ENCODE data around the gene TESMIN. TPM values are rescaled to one million over a fixed set of nuclear protein-coding genes. Genes with fewer than 3 reads are reported as not detected.
A peak's percentile ranks its signal among the peaks of the same experiment; 100 is the strongest.

The TESMIN gene
- total RNA-seq, 1 donor from 2014 or later, result 2.4 TPM

DNA sequence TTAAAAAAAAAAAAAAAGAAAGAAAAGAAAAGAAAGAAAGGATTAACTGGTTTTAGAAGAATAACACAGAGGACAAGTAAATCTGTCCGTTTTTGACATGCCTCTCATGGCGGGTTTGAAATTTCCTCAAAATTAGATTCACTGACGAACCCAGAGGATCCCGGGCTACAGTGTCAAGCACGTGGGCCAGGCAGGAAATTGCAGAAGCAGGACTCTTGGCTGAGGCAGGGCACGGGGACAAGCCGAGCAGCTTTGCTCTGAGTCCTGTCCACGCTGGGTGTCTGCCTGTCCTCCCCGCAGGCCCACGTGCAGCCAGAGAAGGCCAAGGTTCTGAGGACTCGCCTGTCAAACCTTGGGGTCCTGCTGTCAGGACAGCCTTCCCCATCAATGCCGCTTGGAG lies 42.3 kb downstream of the TESMIN start:
- DNase-seq, result no peak

DNA sequence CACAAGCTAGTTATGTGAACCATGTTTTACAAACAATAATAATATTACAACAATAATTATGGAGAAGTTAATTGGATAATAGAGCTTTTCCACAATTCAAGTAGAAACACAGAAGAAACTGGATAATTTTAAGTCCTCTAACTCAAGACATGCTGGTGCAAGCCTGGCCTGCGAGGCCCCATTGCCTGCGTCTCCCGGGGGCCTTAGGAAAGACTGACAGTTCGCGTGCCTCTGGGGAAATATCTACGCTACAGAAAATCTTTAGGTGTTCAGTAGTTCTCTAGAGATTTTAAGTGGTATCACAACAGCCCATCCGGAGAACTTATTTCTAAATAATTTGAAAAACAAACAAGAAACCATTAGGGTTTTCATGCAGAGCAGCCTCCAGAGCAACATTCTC lies 43.8 kb downstream of the TESMIN start:
- no peak for DNase-seq

DNA sequence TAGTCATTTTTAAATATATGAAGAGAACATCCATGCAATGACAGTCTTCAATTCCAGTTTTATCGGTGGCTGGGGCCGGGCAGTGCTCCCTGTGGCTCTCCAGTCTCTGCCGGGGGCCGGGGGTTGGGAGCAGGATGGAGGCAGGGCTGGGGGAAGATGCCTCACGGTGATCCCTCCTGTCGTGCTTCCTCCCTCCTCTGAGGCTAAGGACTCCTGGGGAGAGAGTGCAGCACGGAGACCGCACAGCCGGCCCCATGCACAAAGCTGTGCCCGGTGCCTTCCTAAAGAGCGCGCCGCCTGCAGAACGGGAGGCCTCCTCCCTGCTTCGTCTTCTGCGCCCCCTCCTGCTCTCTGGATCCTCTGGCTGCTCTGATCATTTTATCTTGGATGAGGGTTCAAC lies 46.4 kb downstream of the TESMIN start:
- no peak for DNase-seq

DNA sequence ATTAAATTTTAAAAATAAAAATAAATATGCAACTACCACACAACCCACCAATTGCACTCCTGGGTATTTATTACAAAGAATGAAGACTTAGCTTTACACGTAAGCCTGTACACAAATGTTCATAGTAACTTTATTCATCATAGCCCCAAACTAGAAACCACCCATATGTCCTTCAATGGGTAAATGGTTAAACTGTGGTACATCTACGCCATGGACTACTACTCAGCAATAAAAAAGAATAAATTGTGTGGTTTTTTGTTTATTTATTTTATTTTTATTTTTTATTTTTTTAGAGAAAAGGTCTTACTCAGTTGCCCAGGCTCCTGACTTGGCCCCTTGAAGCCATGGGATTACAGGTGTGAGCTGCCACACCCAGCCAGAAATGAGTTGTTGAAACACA lies 52.3 kb downstream of the TESMIN start:
- no peak for DNase-seq

DNA sequence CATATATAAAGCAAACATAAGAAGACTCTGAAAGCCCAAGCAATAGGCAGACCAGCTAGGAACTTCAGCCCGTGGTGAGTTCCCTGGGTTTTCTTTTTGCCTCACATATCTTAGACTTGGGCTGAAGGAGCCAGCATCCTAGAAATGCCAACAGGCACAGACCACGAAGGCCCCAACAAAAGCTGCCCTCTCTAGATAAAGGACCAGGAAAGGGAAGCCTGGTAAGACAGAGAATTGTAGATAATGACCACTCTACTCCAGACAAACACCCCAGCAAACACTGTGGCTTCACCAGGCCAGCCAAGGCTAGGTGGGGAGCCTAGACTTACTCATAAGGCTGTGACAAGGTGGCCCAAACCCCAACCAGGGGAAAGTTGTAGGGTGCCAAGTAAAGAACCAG lies 55.8 kb downstream of the TESMIN start:
- no peak for DNase-seq

DNA sequence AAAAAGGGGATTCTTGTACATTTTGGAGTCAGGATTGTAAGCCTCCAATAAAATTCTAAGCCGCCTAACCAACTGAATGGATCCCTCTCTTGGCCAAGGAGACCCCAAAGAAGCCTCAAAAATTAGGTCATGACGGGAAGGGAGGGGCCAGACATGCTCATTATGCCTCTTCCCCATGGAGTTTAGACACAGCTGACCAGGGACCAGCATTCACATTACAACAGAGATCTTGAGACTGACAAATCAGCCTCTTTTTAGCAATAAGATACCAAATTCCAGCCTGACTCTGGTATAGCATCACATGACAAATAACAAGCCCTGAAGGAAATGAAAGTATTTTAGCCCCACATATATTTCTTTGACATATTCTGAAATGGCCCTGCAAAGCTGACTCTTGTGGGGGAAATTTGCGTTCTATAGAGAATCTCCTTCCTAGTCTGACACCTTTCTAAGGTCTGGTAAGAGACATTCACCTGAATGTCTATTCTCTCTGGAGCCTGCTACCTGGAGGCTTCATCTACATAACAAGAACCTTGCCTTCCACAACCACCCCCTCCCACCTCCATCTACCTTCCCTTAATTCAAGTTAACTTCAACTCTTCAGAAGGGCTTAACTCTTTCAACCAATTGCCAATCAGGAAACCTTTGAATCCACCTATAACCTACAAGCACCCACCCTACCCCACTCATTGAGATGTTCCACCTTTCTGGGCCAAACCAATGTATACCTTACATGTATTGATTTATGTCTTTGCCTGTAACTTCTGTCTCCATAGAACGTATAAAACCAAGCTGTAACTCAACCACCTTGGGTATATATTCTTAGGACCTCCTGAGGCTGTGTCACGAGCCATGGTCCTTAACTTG lies 56.7 kb downstream of the TESMIN start:
- no peak for DNase-seq

DNA sequence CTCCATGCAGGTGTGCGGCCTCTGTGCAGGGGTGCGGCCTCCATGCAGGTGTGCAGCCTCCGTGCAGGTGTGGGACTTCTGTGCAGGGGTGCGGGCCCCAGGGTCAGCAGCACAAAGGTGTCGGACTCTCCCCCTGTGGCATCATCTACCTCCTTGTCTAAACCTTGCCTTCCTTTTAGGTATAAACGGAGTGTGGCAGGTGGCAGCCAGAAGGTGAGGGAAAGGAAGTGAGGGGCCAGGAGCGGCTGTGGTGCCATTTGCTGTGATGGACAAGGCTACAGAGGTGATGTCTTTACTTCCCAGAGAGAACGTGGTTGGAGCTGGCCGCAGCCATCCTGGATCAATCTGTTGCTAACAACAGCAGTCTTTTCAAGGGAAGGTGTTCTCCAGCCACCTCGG lies 57.8 kb downstream of the TESMIN start:
- no peak for DNase-seq

DNA sequence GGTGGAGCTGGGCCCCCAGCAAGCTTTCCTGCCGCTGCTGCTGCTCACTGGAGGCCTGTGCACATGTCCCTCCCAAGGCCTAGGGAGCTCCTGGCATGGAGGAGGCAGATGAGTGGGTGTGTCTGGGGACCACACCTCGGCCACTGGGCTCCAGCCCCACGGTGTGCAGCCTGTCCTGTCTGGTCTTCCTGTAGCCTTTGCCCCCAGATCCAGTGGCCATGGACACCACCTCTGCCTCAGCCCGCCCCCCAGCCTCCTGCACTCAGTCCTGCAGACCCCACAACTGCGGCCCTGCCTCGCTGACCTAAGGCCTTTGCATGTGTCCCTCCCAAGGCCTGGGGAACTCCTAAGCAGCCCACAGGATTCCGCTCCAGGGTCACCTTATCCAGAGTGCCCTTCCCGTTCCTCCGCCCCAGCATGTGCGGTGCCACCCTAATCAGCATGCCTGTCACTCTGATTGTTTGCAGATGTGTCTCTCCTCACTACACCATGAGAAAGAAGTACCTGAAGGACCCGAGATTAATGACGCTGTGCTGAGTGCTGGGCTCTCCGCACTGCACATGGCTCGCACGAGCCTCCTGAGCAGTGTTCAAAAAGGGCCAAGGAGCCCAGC lies 58.3 kb downstream of the TESMIN start:
- no peak for DNase-seq

DNA sequence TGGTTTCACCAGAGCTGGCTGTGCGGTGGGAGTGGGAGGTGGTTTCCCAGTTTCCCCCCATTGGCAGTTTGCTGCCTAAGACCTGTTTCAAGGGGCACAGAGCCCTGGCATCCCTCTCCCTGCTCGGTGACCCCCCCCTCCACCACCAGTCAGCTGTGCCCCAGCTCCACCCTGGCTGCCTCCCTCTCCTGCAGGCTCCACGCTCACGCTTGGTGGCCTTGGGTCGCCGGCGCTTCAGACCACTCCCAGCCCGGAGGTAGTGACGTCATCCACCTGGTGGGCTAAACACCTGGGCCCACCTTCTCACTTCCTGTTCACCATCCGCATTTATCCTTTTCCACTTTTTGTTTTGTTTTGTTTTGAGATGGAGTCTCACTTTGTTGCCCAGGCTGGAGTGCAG lies 59.2 kb downstream of the TESMIN start:
- no peak for DNase-seq

DNA sequence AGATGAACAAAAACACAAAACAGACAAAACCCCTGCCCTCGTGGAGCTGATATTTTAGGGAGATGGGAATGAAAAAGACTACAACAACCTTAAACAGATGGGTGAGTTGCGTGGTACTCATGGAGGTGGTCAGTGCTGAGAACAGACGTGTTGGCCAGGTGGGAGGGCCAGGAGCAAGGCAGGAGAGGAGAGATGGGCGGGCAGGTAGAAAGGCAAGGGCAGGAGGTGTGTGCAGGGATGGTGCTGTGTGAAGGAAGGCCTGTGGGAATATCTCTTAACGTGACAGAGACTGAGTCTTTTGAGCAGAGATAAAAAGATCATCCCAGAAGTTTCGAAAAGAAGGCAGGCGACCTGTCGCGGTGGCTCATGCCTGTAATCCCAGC lies 59.9 kb downstream of the TESMIN start:
- no peak for DNase-seq

DNA sequence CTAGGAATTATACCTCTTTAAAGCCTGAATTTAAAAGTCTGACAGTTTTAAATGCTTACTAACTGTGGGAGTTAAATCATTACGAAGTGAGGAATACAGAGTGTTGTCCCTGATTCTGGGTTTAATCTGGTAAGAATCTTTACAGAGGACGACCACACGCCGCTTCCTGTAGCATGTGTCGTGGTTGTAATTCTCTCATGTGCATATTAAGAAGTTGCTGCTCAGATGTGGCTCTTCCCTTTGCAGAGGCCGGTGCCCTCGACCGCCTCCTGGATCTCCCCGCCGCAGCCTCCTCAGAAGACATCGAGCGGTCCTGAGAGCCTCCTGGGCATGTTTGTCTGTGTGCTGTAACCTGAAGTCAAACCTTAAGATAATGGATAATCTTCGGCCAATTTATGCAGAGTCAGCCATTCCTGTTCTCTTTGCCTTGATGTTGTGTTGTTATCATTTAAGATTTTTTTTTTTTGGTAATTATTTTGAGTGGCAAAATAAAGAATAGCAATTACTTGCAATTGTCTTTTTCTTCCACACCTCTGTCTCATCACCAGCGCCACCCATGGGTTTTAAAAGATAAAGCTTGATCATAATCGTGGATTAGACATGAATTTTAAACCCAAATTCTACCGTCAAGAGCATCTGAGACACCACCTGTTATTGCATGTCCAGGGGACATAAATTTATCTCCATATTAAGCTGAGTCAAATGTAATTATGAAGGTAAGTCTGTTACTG lies 60.5 kb downstream of the TESMIN start:
- DNase-seq, result no peak

DNA sequence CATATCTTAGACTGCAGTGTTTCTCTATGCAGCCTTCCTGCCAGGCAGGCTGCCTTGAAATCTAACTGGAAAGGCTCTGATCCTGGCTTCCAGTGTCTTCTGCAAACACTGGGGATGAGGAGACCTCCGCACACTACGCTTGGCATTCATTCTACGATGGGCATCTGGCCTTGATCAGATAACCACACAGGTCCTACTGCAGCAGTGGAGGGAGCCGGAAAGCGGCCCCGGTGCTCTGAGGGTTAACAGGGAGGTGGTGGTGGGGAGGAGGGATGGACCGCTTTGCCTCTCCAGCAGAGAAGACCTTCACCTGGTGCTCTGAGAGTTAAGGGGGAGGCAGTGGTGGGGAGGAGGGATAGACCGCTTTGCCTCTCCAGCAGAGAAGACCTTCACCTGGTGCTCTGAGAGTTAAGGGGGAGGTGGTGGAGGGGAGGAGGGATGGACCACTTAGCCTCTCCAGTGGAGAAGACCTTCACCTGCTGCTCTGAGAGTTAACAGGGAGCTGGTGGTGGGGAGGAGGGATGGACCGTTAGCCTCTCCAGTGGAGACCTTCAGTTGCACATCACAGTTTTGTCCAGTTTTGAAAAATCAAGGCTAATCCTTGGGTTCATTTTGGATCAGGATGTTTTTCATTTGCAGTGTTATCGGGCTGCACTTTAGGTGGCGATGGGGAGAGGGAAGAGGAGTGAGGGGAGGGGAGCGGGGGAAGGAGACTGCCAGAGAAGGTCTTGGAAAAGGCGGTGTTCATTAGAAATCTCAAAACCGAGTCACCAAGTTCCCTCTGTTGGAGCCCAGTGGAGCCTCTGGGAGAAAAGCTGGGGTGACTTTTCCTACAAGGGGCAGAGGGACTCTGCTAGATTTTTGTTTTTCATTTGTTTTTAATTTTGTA lies 61.3 kb downstream of the TESMIN start:
- no peak for DNase-seq

DNA sequence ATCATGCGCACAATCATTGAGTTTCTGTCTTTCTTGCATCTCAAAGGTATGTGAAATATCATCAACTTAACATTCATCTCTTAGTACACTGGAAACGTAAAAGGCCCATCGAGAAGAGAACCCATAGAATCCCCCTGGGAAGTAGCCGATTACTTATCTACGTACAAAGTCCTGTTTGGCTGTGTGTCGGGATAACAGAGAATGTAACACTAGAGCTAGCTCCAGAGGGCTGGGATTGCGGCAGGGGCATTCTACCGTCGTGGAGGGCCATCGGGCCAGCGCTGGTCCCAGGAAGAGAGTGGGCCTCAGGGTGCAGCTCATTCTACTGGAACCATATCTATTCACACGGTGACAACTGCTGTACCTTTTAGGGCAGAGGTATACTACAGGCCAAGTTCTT lies 62.4 kb downstream of the TESMIN start:
- DNase-seq, result no peak

DNA sequence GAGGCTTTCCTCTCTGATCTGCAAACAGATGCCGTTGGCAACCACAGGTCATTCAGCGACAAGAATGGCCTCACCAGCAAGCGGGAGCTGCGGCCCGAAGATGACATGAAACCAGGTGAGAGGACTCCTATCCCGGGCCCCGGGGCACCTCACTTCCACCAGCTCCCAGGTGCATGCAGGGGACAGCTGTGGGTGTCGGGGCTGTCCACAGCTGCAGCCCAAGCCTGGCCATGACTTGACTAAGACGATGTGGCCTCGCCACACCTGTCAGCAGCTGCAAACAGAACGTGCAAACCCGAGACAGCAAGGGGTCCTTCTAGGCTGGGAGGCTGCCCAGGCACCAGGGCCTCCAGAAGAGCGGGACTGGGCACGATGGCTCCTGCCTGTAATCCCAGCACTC lies 63.3 kb downstream of the TESMIN start:
- DNase-seq, result no peak

DNA sequence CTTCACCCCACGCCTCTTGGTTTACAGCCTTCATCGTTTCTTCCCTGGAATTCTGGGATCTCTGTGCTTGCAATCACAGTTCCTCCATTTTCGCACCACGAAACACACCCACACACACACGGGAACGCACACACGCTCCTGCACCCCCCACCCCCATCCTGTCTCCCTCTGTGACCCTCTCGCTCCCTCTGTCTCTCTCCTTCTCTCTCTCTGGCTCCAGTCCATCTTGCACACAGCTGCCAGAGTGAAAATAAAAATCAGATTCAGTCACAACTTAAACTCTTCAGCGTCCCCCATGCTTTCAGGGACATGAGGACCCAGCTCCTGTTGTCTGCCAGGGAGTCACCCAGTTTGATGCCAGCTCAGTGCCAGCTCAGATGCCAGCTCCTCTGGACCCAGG lies 64.0 kb downstream of the TESMIN start:
- DNase-seq, result no peak

DNA sequence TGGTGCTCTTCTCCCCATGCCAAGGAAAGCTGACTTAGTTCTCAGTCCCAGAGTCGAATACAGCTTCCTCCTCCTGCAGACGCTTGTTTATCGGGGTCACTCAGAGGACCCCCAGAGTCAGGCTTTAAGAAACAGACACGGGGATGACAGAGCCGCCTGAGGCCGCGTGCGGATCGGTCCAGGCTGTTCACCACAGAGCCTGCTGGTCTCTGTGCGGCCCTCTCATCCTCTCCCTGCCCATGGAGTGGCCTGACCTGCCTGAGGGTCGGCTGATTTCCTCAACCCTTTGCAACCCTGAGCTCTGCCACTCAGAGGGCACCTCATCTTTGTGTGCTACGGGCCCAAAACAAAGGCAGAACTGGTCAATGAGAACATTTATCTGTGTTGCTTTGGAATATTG lies 64.8 kb downstream of the TESMIN start:
- DNase-seq, result no peak

DNA sequence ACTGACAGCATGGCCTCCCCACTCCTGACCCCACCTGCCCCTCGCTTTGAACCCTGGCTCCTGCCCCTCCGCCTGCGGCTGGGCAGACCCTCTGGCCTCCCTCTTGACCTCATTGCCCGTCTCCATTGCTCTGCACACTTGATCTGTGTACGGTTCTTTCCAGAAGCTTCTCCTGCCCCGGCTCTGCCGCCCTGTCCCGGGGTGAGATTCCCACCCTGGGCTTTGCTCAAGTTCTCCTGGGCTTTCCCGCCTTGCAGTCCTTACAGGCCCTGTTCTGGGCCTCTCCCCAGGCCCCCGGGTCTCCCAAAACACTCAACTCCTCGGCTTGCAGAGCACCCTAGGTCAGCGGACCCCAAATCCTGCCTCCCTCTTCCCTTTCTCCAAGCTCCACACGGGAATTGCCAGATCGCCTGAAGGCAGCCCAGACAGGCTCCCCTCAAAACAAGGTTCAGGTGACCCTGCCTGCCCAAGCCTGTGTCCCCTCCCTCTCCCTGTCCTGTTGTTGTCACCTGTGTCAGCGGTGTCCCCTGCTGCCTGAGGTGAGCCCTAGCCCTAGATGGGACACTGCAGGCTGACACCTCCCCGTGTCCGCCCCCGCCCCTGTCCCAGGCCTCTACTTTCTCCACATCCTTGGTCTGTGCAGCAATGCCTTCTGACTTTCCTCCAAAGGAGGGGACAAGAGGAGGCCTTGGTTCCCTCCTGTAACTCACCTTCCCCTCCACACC lies 65.5 kb downstream of the TESMIN start:
- no peak for DNase-seq

DNA sequence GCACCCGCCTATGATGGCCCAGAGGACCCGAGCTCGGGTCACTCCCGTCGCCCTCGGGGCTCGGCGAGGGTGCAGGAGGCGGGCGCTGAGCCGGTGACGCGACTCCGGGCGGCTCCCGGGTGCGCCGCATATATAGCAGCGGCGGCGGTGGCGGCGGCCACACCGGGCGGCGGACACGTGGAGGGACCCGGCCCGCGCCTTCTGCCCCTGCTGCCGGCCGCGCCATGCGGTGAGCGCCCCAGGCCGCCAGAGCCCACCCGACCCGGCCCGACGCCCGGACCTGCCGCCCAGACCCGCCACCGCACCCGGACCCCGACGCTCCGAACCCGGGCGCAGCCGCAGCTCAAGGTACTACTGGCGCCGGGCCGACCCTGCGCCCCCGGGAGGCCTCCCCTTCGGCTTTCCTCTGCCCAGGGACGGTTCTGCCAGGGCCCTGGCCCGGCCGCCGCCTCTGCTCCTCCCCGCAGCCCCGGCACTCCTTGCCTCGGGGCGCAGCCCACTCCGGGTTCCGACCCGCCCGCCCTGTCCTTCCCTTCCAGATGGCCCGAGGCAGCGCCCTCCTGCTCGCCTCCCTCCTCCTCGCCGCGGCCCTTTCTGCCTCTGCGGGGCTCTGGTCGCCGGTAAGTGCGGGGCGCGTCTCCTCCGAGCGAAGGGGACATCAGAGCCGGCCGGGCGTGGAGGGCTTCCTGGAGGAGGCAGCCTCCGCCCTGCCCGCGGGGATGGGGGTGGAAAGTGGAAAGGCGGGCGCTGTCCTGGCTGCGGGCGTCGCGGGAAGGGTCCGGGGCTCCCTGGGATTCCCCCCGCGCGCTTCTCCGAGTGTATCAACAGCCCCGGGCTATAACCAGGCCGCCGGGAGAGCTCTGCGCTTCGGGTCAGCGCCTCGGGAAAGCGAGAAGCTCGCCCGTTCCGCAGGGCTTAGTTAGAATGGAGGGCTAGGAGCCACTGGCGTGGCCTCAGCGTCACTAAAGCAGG lies 66.6 kb downstream of the TESMIN start, which contains the start of gene GAL:
Gene GAL, plus strand, starts transcription at position 160 of the 972 bp plus-strand sequence. Its CDS starts 380 bp downstream, at position 540.
- peak; percentile 13 for DNase-seq

DNA sequence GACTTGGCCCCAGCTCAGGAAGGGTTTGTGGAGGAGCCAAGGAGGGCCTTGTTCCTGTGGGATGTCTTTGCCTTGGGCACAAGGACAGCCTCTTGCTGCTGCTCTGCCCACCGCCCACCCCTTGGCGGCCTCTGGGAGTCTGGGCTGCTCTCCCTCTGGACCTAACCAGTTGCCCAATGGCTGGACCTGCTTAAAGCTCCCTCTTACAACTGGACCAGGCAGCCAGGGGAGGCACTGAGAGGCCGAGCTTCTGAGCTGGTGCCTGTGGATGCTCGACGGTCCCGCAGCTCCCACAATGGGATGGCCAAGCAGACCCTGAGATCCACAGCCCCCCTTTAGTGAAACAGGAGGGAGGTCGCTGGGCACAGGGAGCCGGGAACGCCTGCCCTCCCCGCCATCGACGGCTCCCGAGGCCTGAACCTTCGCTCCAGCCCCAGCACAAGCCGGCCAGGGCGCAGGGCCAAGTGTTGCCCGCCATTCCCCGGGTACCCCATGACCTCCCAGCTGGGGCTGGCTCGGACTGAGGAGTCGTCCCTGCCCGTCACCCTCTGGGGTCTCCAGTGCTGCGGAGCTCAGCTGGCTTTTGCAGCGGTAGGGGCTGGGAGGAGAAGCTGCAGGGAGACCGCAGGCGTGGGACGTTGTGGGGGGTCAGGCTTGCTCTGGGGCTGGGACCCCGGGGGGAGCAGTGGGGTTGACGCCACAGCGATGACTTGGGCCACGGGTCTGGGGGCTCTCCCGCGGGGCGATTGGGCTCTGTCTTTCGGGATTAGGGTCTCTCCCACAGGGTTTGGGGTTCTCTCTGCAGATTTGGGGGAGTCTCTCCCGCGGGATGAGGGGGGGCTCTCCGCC lies 67.6 kb downstream of the TESMIN start:
- DNase-seq, result no peak

DNA sequence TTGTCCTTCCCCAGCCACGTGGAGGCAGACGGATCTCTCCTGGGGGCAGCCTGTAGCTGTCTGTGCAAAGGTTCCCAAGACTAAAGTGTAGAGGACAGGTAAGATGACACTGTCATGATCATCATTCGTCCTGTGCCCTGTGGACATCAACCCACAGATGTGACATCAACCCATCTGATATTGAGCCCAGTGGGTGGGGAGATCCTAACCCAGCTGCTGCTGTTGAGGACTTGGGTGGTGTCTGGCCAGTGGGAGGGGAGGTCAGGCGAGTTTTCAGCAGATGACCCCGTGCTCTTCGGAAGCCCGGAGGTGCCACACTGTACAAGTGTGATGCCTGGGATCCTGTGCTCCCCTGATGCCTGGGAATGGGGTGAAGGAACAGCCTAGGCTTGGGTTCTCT lies 68.2 kb downstream of the TESMIN start:
- DNase-seq, result no peak
